SK-N-MC (cell line): ENCODE results near the gene LRMDA.

ENCODE experiments used
- EZH2 ChIP-seq: fragments of 200-600 bp; sonication (generic); IDR thresholded peaks from one replicate; pipeline ENCODE4 v1.6.1; 2017; ENCODE audit warnings: antibody characterized with exemption
- FOXP2 ChIP-seq: optimal IDR thresholded peaks from 2 replicates; pipeline ENCODE3; 2011; ENCODE audit warnings: mild to moderate bottlenecking, moderate library complexity; ENCODE audit not compliant: insufficient read depth; ENCODE audit errors: extremely low read length, control extremely low read depth
- POLR2AphosphoS5 ChIP-seq: IDR thresholded peaks from 2 replicates; pipeline ENCODE4 v1.6.1; 2012; ENCODE audit warnings: mild to moderate bottlenecking, low read depth, low read length, borderline replicate concordance

GRCh38 chr10:75443362-75443761 is 11.9 kb downstream of the LRMDA start:
- no peak for TF ChIP-seq EZH2
- TF ChIP-seq POLR2AphosphoS5 = no peak
- TF ChIP-seq FOXP2 = no peak
